Upper lobe of left lung (tissue), 6 donors: ENCODE data around the gene SRGAP2B. TPM values are rescaled to one million over a fixed set of nuclear protein-coding genes. Genes with fewer than 3 reads are reported as not detected.
"Not testable (repeated sequence)": the region's sequence is repeated elsewhere in the genome, so short reads cannot be mapped to it uniquely, and the experiment has no call there.

ENCODE experiments used
- ATAC-seq, 2 donors: fragments of 200-7000 bp; cut with Tn5 transposase; one replicate each; pipeline ENCODE4 v1.9.1; 2022; ENCODE audit warnings: mild to moderate bottlenecking in 2 of 2, moderate library complexity in 2 of 2; ENCODE audit not compliant: low FRiP score in 2 of 2
- DNase-seq, 2 donors: peaks; one replicate each; pipeline ENCODE4 v3.0.0-alpha.2; 2019 to 2020
- H3K27ac ChIP-seq, 4 donors: fragments of 200-600 bp; sonication (generic); one replicate each; pipeline ENCODE4 v1.5.1; 2016 to 2019
- H3K27me3 ChIP-seq, 4 donors: fragments of 200-600 bp; sonication (generic); one replicate each; pipeline ENCODE4 v1.5.1; 2017 to 2019
- H3K36me3 ChIP-seq, 4 donors: fragments of 200-600 bp; sonication (generic); one replicate each; pipeline ENCODE4 v1.5.1; 2016 to 2019
- H3K4me1 ChIP-seq, 4 donors: fragments of 200-600 bp; sonication (generic); one replicate each; pipeline ENCODE4 v1.5.1; 2018 to 2019
- H3K4me3 ChIP-seq, 4 donors: fragments of 200-600 bp; sonication (generic); one replicate each; pipeline ENCODE4 v1.5.1; 2017 to 2019; ENCODE audit warnings: mild to moderate bottlenecking in 2 of 4, moderate library complexity in 1 of 4
- H3K9me3 ChIP-seq, 4 donors: fragments of 200-600 bp; sonication (generic); one replicate each; pipeline ENCODE4 v1.5.1; 2018 to 2019
- WGBS, 2 donors: methylation state at CpG; one replicate each; pipeline ENCODE4 v1.1.5; 2017 to 2018; 5-methylcytosine and 5-hydroxymethylcytosine counted together
- total RNA-seq, 6 donors: library from RNA; depleted of rRNA in 4 of 6; stranded (reverse); fragments of >200 nt in 4 of 6; gene quantifications; one replicate each; pipeline versions ENCODE4 v1.1.0 to v1.2.1, GENCODE V29; 2016 to 2021
- donor health status: DM: no; HTN: no; CAD: no; lungs with moderate emphysema.
- donor health status: DM: no; HTN: yes; CAD: no; lungs with severe emphysema.

Gene SRGAP2B
- total RNA-seq, 6 donors from 2014 or later = 12.5 to 42.5 (median 29.0) TPM

GRCh38 chr1:144913977-144914734 lies 181.0 kb downstream of the SRGAP2B start:
- not testable (repeated sequence) for DNase-seq, H3K27ac ChIP-seq, H3K27me3 ChIP-seq, H3K4me1 ChIP-seq, H3K36me3 ChIP-seq, H3K4me3 ChIP-seq, H3K9me3 ChIP-seq
- peak in 1 of 2 donors; percentile 32 for ATAC-seq
- 87% methylated on average over 3 of the region's 12 CpGs; no CpG with 5 or more reads in 1 of the 2 donors for WGBS, 2 donors

GRCh38 chr1:144913458-144913857 lies 181.7 kb downstream of the SRGAP2B start:
- WGBS, 2 donors = no CpG with 5 or more reads among the region's 3 CpGs
- H3K9me3 ChIP-seq, H3K27ac ChIP-seq, H3K36me3 ChIP-seq, H3K4me1 ChIP-seq, ATAC-seq, H3K27me3 ChIP-seq, H3K4me3 ChIP-seq, DNase-seq: not testable (repeated sequence)

- not testable (repeated sequence) for H3K36me3 ChIP-seq, H3K4me1 ChIP-seq, H3K4me3 ChIP-seq, H3K27ac ChIP-seq, DNase-seq, H3K27me3 ChIP-seq, H3K9me3 ChIP-seq
- no CpG with 5 or more reads among the region's 5 CpGs for WGBS, 2 donors
- ATAC-seq = peak in 1 of 2 donors; percentile 54
Observed at GRCh38 chr1:144910729-144911128, 184.4 kb downstream of the SRGAP2B start.

GRCh38 chr1:144900841-144901240 lies 194.3 kb downstream of the SRGAP2B start:
- not testable (repeated sequence) for H3K27me3 ChIP-seq, H3K9me3 ChIP-seq, H3K36me3 ChIP-seq, H3K4me3 ChIP-seq, H3K27ac ChIP-seq, ATAC-seq, H3K4me1 ChIP-seq, DNase-seq
- WGBS, 2 donors = no CpG with 5 or more reads among the region's 6 CpGs

GRCh38 chr1:144894454-144895201 lies 200.5 kb downstream of the SRGAP2B start:
- H3K27me3 ChIP-seq, DNase-seq, H3K4me3 ChIP-seq, H3K36me3 ChIP-seq, H3K4me1 ChIP-seq, H3K27ac ChIP-seq, H3K9me3 ChIP-seq: not testable (repeated sequence)
- WGBS, 2 donors = no CpG with 5 or more reads among the region's 5 CpGs
- ATAC-seq = peak; percentile 82 to 93

- ATAC-seq = peak; percentile 3 to 46
- not testable (repeated sequence) for H3K4me1 ChIP-seq, H3K9me3 ChIP-seq, H3K27ac ChIP-seq, H3K27me3 ChIP-seq, DNase-seq, H3K4me3 ChIP-seq, H3K36me3 ChIP-seq
- 55% methylated on average over 4 of the region's 9 CpGs; no CpG with 5 or more reads in 1 of the 2 donors for WGBS, 2 donors
Observed at GRCh38 chr1:144893710-144894438, 201.3 kb downstream of the SRGAP2B start.

- not testable (repeated sequence) for H3K4me3 ChIP-seq, H3K9me3 ChIP-seq, H3K27ac ChIP-seq, H3K4me1 ChIP-seq, H3K36me3 ChIP-seq, H3K27me3 ChIP-seq, DNase-seq
- ATAC-seq = peak in 1 of 2 donors; percentile 67
- WGBS, 2 donors = no CpG with 5 or more reads among the region's 7 CpGs
Observed at GRCh38 chr1:144893062-144893461, 202.1 kb downstream of the SRGAP2B start.

- not testable (repeated sequence) for ATAC-seq, H3K27me3 ChIP-seq, H3K4me1 ChIP-seq, H3K36me3 ChIP-seq, H3K9me3 ChIP-seq, DNase-seq, H3K27ac ChIP-seq, H3K4me3 ChIP-seq
- WGBS, 2 donors = no CpG with 5 or more reads among the region's 3 CpGs
Observed at GRCh38 chr1:144889450-144890115, 205.5 kb downstream of the SRGAP2B start.

- WGBS, 2 donors = 1% methylated on average over 40 of the region's 47 CpGs; no CpG with 5 or more reads in 1 of the 2 donors
- not testable (repeated sequence) for H3K27me3 ChIP-seq, ATAC-seq, H3K27ac ChIP-seq, H3K9me3 ChIP-seq, H3K4me1 ChIP-seq, H3K36me3 ChIP-seq
- DNase-seq = peak in 1 of 2 donors; percentile 84
- peak overlapping the region in 3 of 4 donors; percentile 41 to 68 (median 56) for H3K4me3 ChIP-seq
Observed at GRCh38 chr1:144883022-144883421, 212.1 kb downstream of the SRGAP2B start.

GRCh38 chr1:144882343-144882742 lies 212.8 kb downstream of the SRGAP2B start:
- not testable (repeated sequence) for H3K9me3 ChIP-seq
- peak in 1 of 2 donors; percentile 5 for DNase-seq

GRCh38 chr1:144858607-144859006 lies 236.5 kb downstream of the SRGAP2B start:
- DNase-seq = peak in 1 of 2 donors; percentile 52
- H3K27ac ChIP-seq, H3K36me3 ChIP-seq, ATAC-seq, H3K9me3 ChIP-seq, H3K4me1 ChIP-seq, H3K27me3 ChIP-seq, H3K4me3 ChIP-seq: not testable (repeated sequence)
- 87% methylated on average over 3 of the region's 3 CpGs; no CpG with 5 or more reads in 1 of the 2 donors for WGBS, 2 donors

More at GRCh38 chr1:144882343-144882742, 212.8 kb downstream of the SRGAP2B start:
- H3K4me1 ChIP-seq, H3K36me3 ChIP-seq, ATAC-seq, H3K27me3 ChIP-seq, H3K27ac ChIP-seq: not testable (repeated sequence)
- no CpG with 5 or more reads among the region's 42 CpGs for WGBS, 2 donors
- peak overlapping the region in 1 of 4 donors; percentile 56 for H3K4me3 ChIP-seq
